Right ventricle myocardium inferior (tissue), 1 donor: ENCODE results near the gene CCNB3. TPM values are rescaled to one million over a fixed set of nuclear protein-coding genes. Genes with fewer than 3 reads are reported as not detected.
"Not testable (repeated sequence)": the region's sequence is repeated elsewhere in the genome, so short reads cannot be mapped to it uniquely, and the experiment has no call there.

Experiments used
- ATAC-seq: fragments of 200-7000 bp; cut with Tn5 transposase; one replicate; pipeline ENCODE4 v1.9.1; 2020; ENCODE audit warnings: mild to moderate bottlenecking, moderate library complexity
- DNase-seq: peaks from one replicate; pipeline ENCODE4 v3.0.0; 2021; ENCODE audit errors: missing footprints
- intact Hi-C: fragments of 100-400 bp; cut with DNase I; formaldehyde crosslinking; loops from one replicate; pipeline ENCODE4 v1.11.0; 2022
- long read RNA-seq: library from polyadenylated mRNA; unstranded; transcript quantifications from one replicate; pipeline ENCODE4 v2.0.0, GENCODE V29; 2021
- total RNA-seq: library from RNA; stranded (reverse); fragmentation: NEBNext Ultra II Directional; extraction: Animal tissue kit (Norgen Biotek cat#: 25700); gene quantifications from one replicate; pipeline ENCODE4 v1.2.1, GENCODE V29; 2021
- donor health status: DM: no; HTN: yes; CAD: no; lungs with severe emphysema.

Gene CCNB3
- 0.41 TPM for total RNA-seq
- long read RNA-seq = 0 reads

GRCh38 chrX:50204364-50204899, at the start of gene CCNB3:
Gene CCNB3, plus strand, starts transcription at chrX:50204765. Its CDS starts 80,399 bp downstream, at chrX:50285164.
- intact Hi-C loops = loop anchor here (5.0 kb wide), 1 partner anchor 102 kb away; no protein-coding TSS in a partner anchor
- DNase-seq (peak; percentile 82), ATAC-seq (peak; percentile 86)

DNA sequence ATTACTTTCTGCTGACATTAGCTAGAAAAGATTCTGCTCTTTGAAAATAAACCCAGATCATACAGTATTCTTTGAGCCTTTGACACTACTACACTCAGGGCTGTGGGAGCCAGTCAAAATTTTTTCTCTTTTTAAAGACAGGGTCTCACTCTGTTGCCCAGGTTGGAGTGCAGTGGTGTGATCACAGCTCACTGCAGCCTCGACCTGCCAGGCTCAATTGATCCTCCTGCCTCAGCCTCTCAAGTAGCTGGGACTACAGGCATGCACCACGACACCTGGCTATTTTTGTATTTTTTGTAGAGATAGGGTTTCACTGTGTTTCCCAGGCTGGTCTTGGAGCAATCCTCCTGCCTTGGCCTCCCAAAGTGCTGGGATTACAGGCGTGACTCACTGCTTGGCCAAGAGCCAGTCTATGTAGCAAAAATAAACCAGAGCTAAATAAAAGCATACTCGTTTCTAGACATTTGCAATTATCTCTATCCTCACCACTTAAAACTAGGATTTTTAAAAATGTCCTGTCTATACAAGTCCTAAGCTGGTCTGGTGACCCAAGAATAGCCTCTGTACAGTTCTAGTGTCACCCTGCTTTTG, 46.9 kb upstream of the CCNB3 start:
- intact Hi-C loops = no loop called here
- ATAC-seq = no peak
- DNase-seq = no peak

DNA sequence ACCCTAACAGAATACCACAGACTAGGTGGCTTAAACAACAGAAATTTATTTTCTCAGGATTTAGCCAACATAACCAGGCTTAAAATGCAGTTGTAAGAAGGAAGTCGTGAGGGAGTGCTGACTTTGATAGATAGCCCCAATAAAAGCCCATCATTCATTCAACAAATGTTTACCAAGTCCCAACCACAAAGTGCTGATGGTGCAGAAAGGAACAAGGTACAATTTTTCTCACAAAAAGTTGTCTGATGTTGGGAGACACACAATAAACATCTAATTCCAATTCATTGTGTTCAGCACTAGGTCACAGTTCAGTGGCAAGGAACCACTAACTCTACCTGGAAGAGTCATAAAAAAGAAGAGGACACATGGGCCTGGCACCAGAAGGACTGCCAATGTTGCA, 46.0 kb upstream of the CCNB3 start:
- ATAC-seq (no peak), DNase-seq (no peak)
- intact Hi-C loops = no loop called here

- DNase-seq (no peak), ATAC-seq (no peak)
- intact Hi-C loops = no loop called here
Measured at GRCh38 chrX:50161127-50161526, 43.4 kb upstream of the CCNB3 start.

- no peak for ATAC-seq
- DNase-seq = no peak
- intact Hi-C loops = no loop called here
Measured at GRCh38 chrX:50165727-50166126, 38.8 kb upstream of the CCNB3 start.

- DNase-seq = no peak
- intact Hi-C loops = no loop called here
- ATAC-seq = no peak
Measured at GRCh38 chrX:50167366-50167765, 37.2 kb upstream of the CCNB3 start.

- intact Hi-C loops = no loop called here
- ATAC-seq (no peak), DNase-seq (no peak)
Measured at GRCh38 chrX:50168241-50168687, 36.3 kb upstream of the CCNB3 start.

- DNase-seq = no peak
- no peak for ATAC-seq
- intact Hi-C loops = no loop called here
Measured at GRCh38 chrX:50169717-50170116, 34.8 kb upstream of the CCNB3 start.

DNA sequence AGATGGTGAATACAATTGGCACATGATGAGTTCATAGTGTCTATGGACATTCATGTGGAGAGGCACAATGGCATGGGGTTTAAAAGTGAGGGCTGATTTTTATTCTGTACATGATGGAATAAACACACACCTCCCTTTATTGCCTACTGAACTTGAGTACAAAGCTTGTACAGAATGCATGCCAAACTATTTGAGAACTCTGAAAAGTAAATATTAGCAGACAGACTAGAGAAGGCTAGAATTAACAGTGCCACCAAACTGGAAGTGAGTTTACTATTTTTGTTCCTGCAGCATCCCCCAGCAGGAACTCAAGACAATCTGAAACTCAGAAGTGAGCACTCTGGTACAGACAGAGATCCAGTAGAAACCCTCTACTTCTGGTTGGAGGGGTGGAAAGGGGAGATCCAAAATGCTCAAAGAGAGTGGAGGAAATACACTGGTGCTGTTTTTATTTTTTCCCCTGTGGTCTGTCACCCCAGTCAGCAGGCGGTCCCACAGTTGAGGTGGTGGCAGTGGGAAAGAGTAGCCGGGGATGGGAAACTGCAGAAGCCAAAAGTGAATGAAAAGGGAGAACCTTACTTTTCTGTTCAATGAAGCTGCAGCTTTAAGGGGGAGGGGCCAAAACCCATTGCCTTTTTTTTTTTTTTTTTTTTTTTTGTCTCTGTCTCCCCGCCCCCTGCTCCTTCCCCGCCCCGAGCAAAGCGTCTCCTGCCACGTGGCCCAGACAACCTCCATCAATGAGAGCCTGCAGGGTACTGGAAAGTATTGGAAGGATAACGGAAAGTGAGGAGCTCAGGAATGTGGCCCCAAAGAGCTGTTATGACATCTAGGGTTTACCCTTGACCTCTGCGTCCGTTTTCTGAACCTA, 24.3 kb upstream of the CCNB3 start:
- DNase-seq (no peak), ATAC-seq (no peak)
- intact Hi-C loops = no loop called here

DNA sequence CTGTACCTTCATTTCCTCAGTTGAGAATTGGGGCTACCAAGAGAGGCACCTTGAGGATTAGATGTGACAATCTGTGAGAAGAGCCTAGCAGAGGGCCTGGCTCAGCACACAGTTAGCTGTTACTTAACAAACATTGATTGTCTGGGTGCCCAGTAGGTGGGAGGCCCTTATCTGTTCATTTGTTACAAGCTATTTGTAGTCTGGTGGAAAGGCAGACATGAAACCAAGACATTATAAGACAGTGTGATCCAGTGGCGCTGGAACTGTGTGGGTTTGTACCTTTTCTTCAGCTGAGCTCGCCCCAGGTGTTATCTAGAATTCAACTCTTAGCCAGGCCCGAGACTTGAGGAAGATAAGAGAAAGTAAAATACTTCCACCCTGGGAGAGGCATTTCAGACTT, 20.7 kb upstream of the CCNB3 start:
- DNase-seq (no peak), ATAC-seq (no peak)
- intact Hi-C loops = no loop called here

GRCh38 chrX:50188859-50189600, 15.5 kb upstream of the CCNB3 start:
- ATAC-seq (no peak), DNase-seq (no peak)
- intact Hi-C loops = no loop called here

- DNase-seq (no peak), ATAC-seq (no peak)
Measured at GRCh38 chrX:50198348-50198747, 6.2 kb upstream of the CCNB3 start.

GRCh38 chrX:50200907-50201306, 3.7 kb upstream of the CCNB3 start, which contains the start of gene AKAP4:
Gene AKAP4, minus strand, starts transcription at chrX:50201007. Its CDS starts 118 bp downstream, at chrX:50200889.
- no peak for ATAC-seq
- intact Hi-C loops = loop anchor here (5.0 kb wide), 1 partner anchor 99 kb away; no protein-coding TSS in a partner anchor

More at GRCh38 chrX:50198348-50198747, 6.2 kb upstream of the CCNB3 start:
- intact Hi-C loops = no loop called here

DNA sequence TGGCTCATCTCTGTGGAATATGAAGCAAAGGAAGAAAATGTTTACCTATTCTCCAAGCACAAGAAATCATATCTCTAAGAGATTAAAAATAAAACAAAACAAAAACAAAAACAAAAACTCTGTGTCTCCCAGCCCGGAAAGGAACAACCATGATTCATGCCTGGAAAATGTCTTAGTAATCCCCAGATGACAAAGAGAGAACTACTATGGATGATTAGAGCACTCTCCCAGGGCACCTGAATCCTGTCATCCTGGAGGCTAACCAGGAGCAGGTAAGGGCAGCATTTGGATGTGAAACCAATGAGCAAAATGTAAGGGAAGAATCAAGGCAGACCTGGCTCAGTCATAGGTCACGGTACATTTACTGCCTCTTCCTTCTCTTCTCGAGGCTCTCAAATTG, 2.0 kb upstream of the CCNB3 start:
- ATAC-seq = no peak
- intact Hi-C loops = loop anchor here (5.0 kb wide), 1 partner anchor 100 kb away; no protein-coding TSS in a partner anchor

More at GRCh38 chrX:50200907-50201306, 3.7 kb upstream of the CCNB3 start, which contains the start of gene AKAP4:
- no peak for DNase-seq

GRCh38 chrX:50206753-50207152, 2.2 kb downstream of the CCNB3 start:
- ATAC-seq = no peak
- intact Hi-C loops = no loop called here
- DNase-seq = no peak

More for the DNA sequence above, 2.0 kb upstream of the CCNB3 start:
- no peak for DNase-seq

GRCh38 chrX:50211510-50211909, 6.9 kb downstream of the CCNB3 start:
- DNase-seq = no peak
- intact Hi-C loops = no loop called here
- ATAC-seq = no peak

DNA sequence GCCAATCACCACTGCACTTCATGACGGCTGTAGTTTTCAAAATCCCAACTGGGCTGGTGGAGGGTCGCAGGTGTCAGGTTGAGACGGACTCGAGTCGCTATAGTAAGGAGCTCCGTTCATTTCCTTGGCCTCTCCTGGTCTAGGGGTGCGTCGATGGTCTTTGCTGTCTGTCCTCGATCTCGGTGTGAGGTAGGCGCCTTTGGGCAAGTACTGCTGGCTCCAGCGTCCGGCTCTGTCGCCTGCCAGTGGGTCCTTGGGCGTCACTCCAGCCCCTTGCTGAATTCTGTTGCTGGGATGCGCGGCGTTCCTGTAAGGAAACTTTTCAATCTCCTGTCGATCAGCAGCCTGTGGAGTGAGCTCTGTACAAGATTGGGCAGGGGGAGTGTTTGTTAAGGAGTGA, 76.7 kb downstream of the CCNB3 start:
- ATAC-seq = no peak
- DNase-seq = no peak
- intact Hi-C loops = no loop called here

GRCh38 chrX:50327235-50327634, 122.7 kb downstream of the CCNB3 start:
- DNase-seq (no peak), ATAC-seq (no peak)
- intact Hi-C loops = no loop called here

GRCh38 chrX:50332668-50333067, 128.1 kb downstream of the CCNB3 start:
- DNase-seq, intact Hi-C loops, ATAC-seq: not testable (repeated sequence)
